Activated naive CD8-positive, alpha-beta T cell treated with anti-CD3 and anti-CD28 coated beads for 36 hours (primary cell): ENCODE measurements around the gene RNF180. TPM values are rescaled to one million over a fixed set of nuclear protein-coding genes. Genes with fewer than 3 reads are reported as not detected.
"Not testable (repeated sequence)": the region's sequence is repeated elsewhere in the genome, so short reads cannot be mapped to it uniquely, and the experiment has no call there.

Experiments
- DNase-seq: peaks from one replicate; pipeline ENCODE4 v3.0.0; 2021
- H3K27ac Mint-ChIP-seq: one replicate; pipeline ENCODE4 v1.8.0; 2022; ENCODE audit warnings: mild to moderate bottlenecking, moderate library complexity, mixed read lengths
- H3K27me3 Mint-ChIP-seq: one replicate; pipeline ENCODE4 v1.8.0; 2022; ENCODE audit warnings: mild to moderate bottlenecking, mixed read lengths
- H3K36me3 Mint-ChIP-seq: one replicate; pipeline ENCODE4 v1.8.0; 2021; ENCODE audit warnings: mild to moderate bottlenecking, mixed read lengths
- H3K4me1 Mint-ChIP-seq: one replicate; pipeline ENCODE4 v1.8.0; 2021; ENCODE audit warnings: mixed read lengths
- H3K4me3 Mint-ChIP-seq: one replicate; pipeline ENCODE4 v1.8.0; 2022; ENCODE audit warnings: mild to moderate bottlenecking, moderate library complexity, mixed read lengths
- H3K9me3 Mint-ChIP-seq: one replicate; pipeline ENCODE4 v1.8.0; 2022; ENCODE audit warnings: mixed read lengths
- total RNA-seq, 2 experiments: library from RNA; stranded (reverse); gene quantifications; one replicate each; pipeline ENCODE4 v1.2.3, GENCODE V29; 2021

RNF180 gene
- total RNA-seq, 2 experiments from 2014 or later, result not detected

GRCh38 chr5:64285188-64286130 lies 119.8 kb downstream of the RNF180 start:
- peaks cover 16% of the 10 kb centered on the region for H3K9me3 Mint-ChIP-seq
- H3K27me3 Mint-ChIP-seq, result no peaks in the 10 kb centered on the region
- no peak overlapping the region for H3K27ac Mint-ChIP-seq
- H3K36me3 Mint-ChIP-seq, result no peaks in the 10 kb centered on the region
- no peak overlapping the region for H3K4me3 Mint-ChIP-seq
- DNase-seq, result no peak
- H3K4me1 Mint-ChIP-seq, result no peaks in the 10 kb centered on the region

DNA sequence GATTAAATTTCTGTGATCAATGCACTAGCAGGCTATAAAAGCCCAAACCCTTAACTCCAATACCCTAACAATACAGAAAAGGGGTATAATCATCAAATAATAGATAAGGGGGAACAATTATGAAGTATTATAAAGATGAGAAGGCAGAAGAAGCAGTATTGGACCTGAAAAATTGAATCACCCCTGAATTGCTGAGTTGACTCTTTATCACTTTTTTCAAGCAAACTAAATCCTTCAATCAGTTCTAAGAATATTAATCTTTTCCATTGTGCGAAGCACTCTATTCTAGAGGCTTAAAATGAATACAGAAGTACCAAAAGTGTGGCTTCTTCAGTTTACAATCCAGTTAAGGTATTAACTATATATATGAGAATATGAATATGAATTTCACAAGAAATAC lies 120.7 kb downstream of the RNF180 start:
- Mint-ChIP-seq H3K27ac (no peak overlapping the region), H3K4me3 (no peak overlapping the region), H3K9me3 (peaks cover 15% of the 10 kb centered on the region), H3K36me3 (no peaks in the 10 kb centered on the region), H3K27me3 (no peaks in the 10 kb centered on the region), H3K4me1 (no peaks in the 10 kb centered on the region)
- DNase-seq, result no peak

DNA sequence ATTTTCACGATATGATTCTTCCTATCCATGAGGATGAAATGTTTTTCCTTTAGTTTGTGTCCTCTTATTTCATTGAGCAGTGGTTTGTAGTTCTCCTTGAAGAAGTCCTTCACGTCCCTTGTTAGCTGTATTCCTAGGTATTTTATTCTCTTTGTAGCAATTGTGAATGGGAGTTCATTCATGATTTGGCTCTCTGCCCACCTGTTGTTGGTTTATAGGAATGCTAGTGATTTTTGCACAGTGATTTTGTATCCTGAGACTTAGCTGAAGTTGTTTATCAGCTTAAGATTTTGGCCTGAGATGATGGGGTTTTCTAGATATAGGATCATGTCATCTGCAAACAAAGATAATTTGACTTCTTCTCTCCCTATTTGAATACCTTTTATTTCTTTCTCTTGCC lies 122.9 kb downstream of the RNF180 start:
- H3K27me3 Mint-ChIP-seq, H3K9me3 Mint-ChIP-seq, H3K36me3 Mint-ChIP-seq, H3K27ac Mint-ChIP-seq, H3K4me3 Mint-ChIP-seq, H3K4me1 Mint-ChIP-seq, DNase-seq: not testable (repeated sequence)

DNA sequence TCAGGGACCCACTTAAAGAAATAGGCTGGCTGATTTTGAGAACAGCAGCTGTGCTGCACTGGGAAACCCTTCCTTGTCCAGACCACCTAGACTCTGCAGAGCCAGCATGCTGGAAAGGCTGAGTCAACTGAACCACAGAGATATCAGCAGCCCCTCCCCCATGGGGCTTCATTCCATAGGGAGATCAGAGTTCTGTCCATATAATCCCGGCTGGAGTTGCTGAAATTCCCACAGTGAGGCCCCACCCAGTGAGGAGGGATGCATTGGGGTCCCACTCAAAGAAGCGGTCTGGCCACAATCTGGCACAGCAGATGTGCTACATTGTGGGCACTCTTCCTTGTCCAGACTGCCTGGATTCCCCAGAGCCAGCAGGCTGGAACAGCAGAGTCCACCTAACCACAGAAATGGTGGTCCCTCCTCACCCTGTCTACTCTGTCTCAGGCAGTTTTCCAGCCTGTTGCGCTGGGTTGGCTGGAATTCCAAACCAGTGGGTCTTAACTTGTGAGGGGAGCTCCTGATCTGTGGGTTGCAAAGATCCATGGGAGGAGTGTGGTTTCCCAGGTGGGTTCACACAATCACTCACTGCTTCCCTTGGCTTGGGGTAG lies 127.1 kb downstream of the RNF180 start:
- H3K36me3 Mint-ChIP-seq, result no peaks in the 10 kb centered on the region
- peaks cover 6% of the 10 kb centered on the region for H3K9me3 Mint-ChIP-seq
- H3K27ac Mint-ChIP-seq, result no peak overlapping the region
- no peak for DNase-seq
- H3K27me3 Mint-ChIP-seq, result no peaks in the 10 kb centered on the region
- H3K4me1 Mint-ChIP-seq, result no peaks in the 10 kb centered on the region
- H3K4me3 Mint-ChIP-seq, result no peak overlapping the region

- DNase-seq, result no peak
- Mint-ChIP-seq H3K27me3 (no peaks in the 10 kb centered on the region), H3K27ac (no peak overlapping the region), H3K4me3 (no peak overlapping the region), H3K36me3 (no peaks in the 10 kb centered on the region), H3K9me3 (peaks cover 6% of the 10 kb centered on the region), H3K4me1 (no peaks in the 10 kb centered on the region)
Measured at GRCh38 chr5:64295101-64295500, 129.5 kb downstream of the RNF180 start.

- Mint-ChIP-seq H3K4me3 (no peak overlapping the region), H3K27ac (no peak overlapping the region), H3K36me3 (no peaks in the 10 kb centered on the region), H3K27me3 (no peaks in the 10 kb centered on the region), H3K4me1 (no peaks in the 10 kb centered on the region), H3K9me3 (no peaks in the 10 kb centered on the region)
- DNase-seq, result no peak
Measured at GRCh38 chr5:64298586-64298985, 132.9 kb downstream of the RNF180 start.

- Mint-ChIP-seq H3K9me3 (no peaks in the 10 kb centered on the region), H3K36me3 (no peaks in the 10 kb centered on the region), H3K27ac (no peak overlapping the region), H3K4me3 (no peak overlapping the region), H3K27me3 (no peaks in the 10 kb centered on the region), H3K4me1 (no peaks in the 10 kb centered on the region)
- DNase-seq, result no peak
Measured at GRCh38 chr5:64299805-64300204, 134.2 kb downstream of the RNF180 start.

DNA sequence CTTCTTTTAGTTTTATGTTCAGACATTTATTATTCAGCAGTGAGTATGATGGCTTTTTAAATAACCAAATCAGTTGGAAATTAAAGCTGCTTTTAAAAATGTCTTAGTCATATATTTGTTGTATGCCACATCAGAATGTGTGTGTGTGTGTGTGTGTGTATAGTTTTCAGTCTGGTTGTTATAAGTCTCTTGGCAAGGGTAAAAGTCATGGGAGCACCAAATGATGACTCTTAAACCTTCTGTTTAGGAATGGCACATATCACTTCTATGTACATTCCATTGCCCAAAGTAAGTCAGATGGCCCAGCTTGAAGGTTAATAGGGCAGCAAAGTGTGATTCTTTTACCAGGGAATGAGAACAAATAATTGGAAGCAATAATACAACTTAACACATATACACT lies 135.9 kb downstream of the RNF180 start:
- H3K27me3 Mint-ChIP-seq, result no peaks in the 10 kb centered on the region
- no peak overlapping the region for H3K4me3 Mint-ChIP-seq
- DNase-seq, result no peak
- no peaks in the 10 kb centered on the region for H3K36me3 Mint-ChIP-seq
- H3K9me3 Mint-ChIP-seq, result no peaks in the 10 kb centered on the region
- no peaks in the 10 kb centered on the region for H3K4me1 Mint-ChIP-seq
- no peak overlapping the region for H3K27ac Mint-ChIP-seq

DNA sequence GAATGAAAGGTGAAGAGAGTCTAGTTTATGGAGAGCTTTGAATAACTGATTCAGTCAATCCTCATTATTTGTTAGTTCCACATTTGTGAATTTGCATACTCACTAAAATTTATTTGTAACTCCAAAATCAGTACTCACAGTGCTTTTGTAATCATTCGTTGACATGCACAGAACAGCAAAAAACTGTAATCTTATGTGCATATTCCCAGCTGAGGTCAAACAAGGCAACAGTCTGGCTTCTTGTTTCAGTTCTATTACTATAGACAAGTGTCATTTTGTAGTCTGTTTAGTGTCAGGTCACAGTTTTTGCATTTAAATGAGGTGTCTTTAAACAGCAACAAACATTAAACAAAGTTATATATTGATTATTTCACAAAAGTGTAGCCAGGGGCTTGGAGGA lies 142.5 kb downstream of the RNF180 start:
- H3K27me3 Mint-ChIP-seq, result no peaks in the 10 kb centered on the region
- H3K27ac Mint-ChIP-seq, result no peak overlapping the region
- H3K4me1 Mint-ChIP-seq, result no peaks in the 10 kb centered on the region
- H3K36me3 Mint-ChIP-seq, result no peaks in the 10 kb centered on the region
- DNase-seq, result no peak
- H3K9me3 Mint-ChIP-seq, result no peaks in the 10 kb centered on the region
- no peak overlapping the region for H3K4me3 Mint-ChIP-seq

DNA sequence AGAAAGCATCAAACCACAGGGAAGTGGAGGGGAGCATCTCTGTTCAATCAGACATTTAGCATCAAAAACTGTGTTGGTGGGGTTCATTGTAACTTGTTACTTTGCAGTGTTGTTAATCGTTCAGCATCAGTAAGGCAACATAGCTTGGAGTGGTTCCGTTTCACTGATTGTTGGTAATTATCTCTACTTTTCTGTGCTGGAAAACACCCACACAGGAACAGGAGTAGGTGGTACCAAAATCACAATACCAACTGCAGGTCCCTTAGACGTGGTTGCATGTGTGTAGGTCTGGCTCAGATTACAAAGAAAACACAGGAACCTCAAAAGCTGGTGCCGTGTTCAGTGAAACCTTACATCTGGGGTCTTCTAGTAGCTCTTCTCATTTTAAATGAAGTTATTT lies 146.8 kb downstream of the RNF180 start:
- Mint-ChIP-seq H3K4me1 (no peaks in the 10 kb centered on the region), H3K27ac (no peak overlapping the region), H3K9me3 (no peaks in the 10 kb centered on the region), H3K27me3 (no peaks in the 10 kb centered on the region), H3K36me3 (no peaks in the 10 kb centered on the region), H3K4me3 (no peak overlapping the region)
- no peak for DNase-seq

GRCh38 chr5:64315778-64316177 lies 150.1 kb downstream of the RNF180 start:
- Mint-ChIP-seq H3K27ac (no peak overlapping the region), H3K27me3 (no peaks in the 10 kb centered on the region), H3K9me3 (no peaks in the 10 kb centered on the region), H3K4me3 (no peak overlapping the region), H3K36me3 (no peaks in the 10 kb centered on the region), H3K4me1 (no peaks in the 10 kb centered on the region)
- no peak for DNase-seq

- no peak for DNase-seq
- Mint-ChIP-seq H3K36me3 (no peaks in the 10 kb centered on the region), H3K27me3 (no peaks in the 10 kb centered on the region), H3K9me3 (no peaks in the 10 kb centered on the region), H3K4me1 (no peaks in the 10 kb centered on the region), H3K4me3 (no peak overlapping the region), H3K27ac (no peak overlapping the region)
Measured at GRCh38 chr5:64318175-64318574, 152.5 kb downstream of the RNF180 start.

DNA sequence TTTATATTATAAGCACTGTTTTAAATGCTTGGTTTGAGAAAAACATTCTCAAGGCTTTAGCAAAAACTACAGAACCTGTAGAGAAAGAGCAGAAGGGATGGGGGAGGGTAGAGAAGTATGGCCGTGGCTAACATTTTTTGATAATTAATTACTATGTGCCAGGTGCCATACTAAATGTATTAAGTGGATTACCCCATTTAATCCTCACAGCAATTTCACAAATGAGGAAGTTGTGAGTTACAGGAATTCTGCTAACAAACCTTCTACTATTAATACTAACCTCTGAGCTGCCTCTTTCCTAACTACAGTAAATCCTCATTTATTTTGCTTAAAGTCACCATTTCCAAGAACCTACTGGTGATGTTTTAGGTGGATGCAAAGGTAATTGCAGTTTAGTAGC lies 157.9 kb downstream of the RNF180 start:
- DNase-seq, result no peak
- no peaks in the 10 kb centered on the region for H3K4me1 Mint-ChIP-seq
- H3K27me3 Mint-ChIP-seq, result no peaks in the 10 kb centered on the region
- H3K27ac Mint-ChIP-seq, result no peak overlapping the region
- no peaks in the 10 kb centered on the region for H3K36me3 Mint-ChIP-seq
- no peak overlapping the region for H3K4me3 Mint-ChIP-seq
- H3K9me3 Mint-ChIP-seq, result peaks cover 3% of the 10 kb centered on the region

DNA sequence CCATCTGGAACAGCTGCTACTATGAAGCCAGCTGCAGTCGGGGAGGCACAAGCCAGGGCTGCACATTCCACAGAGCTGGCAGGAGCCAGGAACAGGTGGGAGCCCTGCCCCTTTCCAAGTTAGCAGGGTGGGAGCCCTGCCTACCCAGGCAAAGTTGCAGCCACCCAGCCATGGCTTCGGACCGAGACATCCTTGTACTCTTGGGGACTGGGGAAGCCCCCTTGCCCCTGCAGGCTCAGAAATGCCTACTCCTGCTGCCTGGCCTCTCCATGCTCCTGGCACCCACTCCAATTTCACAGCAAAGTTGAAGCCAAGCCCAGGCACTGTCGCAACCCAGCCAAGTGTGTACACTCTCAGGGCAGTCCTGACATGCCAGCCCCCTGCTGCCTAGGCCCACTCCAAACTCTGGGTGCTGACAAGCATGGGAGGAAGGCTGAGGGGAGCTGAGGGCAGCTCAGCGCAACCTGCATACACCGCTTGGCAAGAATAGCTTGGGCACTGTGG lies 165.1 kb downstream of the RNF180 start:
- H3K27ac Mint-ChIP-seq, result no peak overlapping the region
- H3K27me3 Mint-ChIP-seq, result no peaks in the 10 kb centered on the region
- peaks cover 5% of the 10 kb centered on the region for H3K9me3 Mint-ChIP-seq

GRCh38 chr5:64331597-64332277 lies 166.1 kb downstream of the RNF180 start:
- Mint-ChIP-seq H3K4me1 (no peaks in the 10 kb centered on the region), H3K4me3 (no peak overlapping the region), H3K36me3 (no peaks in the 10 kb centered on the region), H3K27ac (no peak overlapping the region), H3K27me3 (no peaks in the 10 kb centered on the region), H3K9me3 (peaks cover 3% of the 10 kb centered on the region)
- DNase-seq, result no peak

More for the DNA sequence above, 165.1 kb downstream of the RNF180 start:
- Mint-ChIP-seq H3K4me1 (no peaks in the 10 kb centered on the region), H3K36me3 (no peaks in the 10 kb centered on the region), H3K4me3 (no peak overlapping the region)
- no peak for DNase-seq
